Measurements from ENCODE around the gene TUBAL3. TPM values are rescaled to one million over a fixed set of nuclear protein-coding genes. Genes with fewer than 3 reads are reported as not detected.

TUBAL3 gene
- total RNA-seq, 2 donors from 2014 or later: 0.21 to 0.31 TPM

GRCh38 chr10:5356302-5356763 lies 48.3 kb downstream of the TUBAL3 start:
- ATAC-seq (no peak), DNase-seq (no peak)
- intact Hi-C loops (cut with DNase I): no loop called here

GRCh38 chr10:5355594-5356301 lies 48.9 kb downstream of the TUBAL3 start:
- no peak for DNase-seq

GRCh38 chr10:5354068-5354467 lies 50.6 kb downstream of the TUBAL3 start:
- intact Hi-C loops (cut with DNase I): no loop called here
- DNase-seq: no peak
- no peak for ATAC-seq

More at GRCh38 chr10:5355594-5356301, 48.9 kb downstream of the TUBAL3 start:
- intact Hi-C loops (cut with DNase I): no loop called here
- no peak for ATAC-seq

GRCh38 chr10:5349362-5349761 lies 55.3 kb downstream of the TUBAL3 start:
- intact Hi-C loops (cut with DNase I): no loop called here
- DNase-seq (no peak), ATAC-seq (no peak)

GRCh38 chr10:5346881-5347280 lies 57.7 kb downstream of the TUBAL3 start:
- ATAC-seq (no peak), DNase-seq (no peak)
- intact Hi-C loops (cut with DNase I): no loop called here

GRCh38 chr10:5344746-5345145 lies 59.9 kb downstream of the TUBAL3 start:
- intact Hi-C loops (cut with DNase I): no loop called here
- DNase-seq (no peak), ATAC-seq (no peak)

- DNase-seq (no peak), ATAC-seq (peak in 1 of 2 donors; percentile 57)
- intact Hi-C loops (cut with DNase I): no loop called here
Observed at GRCh38 chr10:5343979-5344378, 60.6 kb downstream of the TUBAL3 start.

- ATAC-seq (no peak), DNase-seq (no peak)
- intact Hi-C loops (cut with DNase I): no loop called here
Observed at GRCh38 chr10:5343561-5343960, 61.1 kb downstream of the TUBAL3 start.

Other genes with a start within 250 kb of the TUBAL3 start
- gene AKR1C8, start 219.7 kb downstream of the TUBAL3 start, total RNA-seq: under 1 TPM in 1 of 2 donors, not detected in 1; 0.68 TPM
- gene AKR1C4, start 208.0 kb downstream of the TUBAL3 start, total RNA-seq: not detected
- gene UCN3, start 39.9 kb downstream of the TUBAL3 start, total RNA-seq: not detected
- gene NET1, start 7.7 kb upstream of the TUBAL3 start, total RNA-seq: 10 to 100 TPM; 25.6 to 36.4 TPM
- not detected for gene CALML5, start 94.7 kb upstream of the TUBAL3 start, total RNA-seq
- gene CALML3, start 120.1 kb upstream of the TUBAL3 start, total RNA-seq: not detected